Stimulated activated CD8-positive, alpha-beta memory T cell treated with anti-CD3 and anti-CD28 coated beads, Interleukin-12 subunit alpha, Interleukin-12 subunit beta, amount 100 ng/mL, for 24 hours (primary cell): ENCODE results near the gene EYA2.
"Not testable (repeated sequence)": the region's sequence is repeated elsewhere in the genome, so short reads cannot be mapped to it uniquely, and the experiment has no call there.

ENCODE experiments used
- DNase-seq: peaks from one replicate; pipeline ENCODE4 v3.0.0-alpha.2; 2020; ENCODE audit errors: extremely low read depth

Gene EYA2

DNA sequence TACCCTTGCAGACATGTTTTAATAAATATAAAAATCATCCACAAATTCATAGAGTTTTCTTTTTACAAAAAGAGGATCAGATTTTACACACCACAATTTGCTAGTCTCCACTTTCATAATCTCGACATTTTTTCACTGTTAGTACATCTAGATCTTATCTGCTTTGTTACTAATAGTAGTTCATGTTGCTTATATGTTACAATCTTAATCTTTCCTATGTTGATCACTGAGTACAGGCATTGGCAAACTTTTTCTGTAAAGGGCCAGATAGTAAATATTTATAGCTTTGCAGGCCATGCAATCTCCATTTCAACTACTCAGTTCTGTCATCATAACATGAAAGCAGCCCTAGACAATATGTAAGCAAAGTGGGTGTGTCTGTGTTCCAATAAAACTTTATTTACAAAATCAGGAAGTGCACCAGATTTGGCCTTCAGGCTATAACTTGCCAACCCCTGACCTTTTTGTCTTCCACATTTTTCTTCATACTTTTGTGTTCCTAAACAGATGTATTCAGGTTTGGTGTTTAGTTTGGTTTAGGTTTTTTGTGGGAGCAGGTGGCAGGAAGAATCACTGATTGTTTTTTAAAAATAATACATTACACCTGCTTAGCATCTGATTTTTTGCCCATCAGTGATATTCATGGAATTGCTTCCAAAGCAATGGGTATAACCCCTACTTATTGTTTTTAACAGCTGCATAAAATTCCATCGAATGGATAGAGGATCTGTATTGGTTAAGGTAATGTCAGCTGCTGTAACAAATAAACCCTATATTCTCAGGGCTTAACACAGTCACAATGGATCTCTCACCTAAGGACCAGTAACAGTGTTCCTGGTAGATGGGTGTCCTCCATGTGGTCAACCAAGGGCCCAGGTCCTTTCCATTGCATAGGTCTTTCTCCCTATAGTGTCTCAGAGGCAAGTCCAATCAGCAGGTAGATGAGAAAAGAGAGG lies 61.2 kb downstream of the EYA2 start:
- no peak for DNase-seq

DNA sequence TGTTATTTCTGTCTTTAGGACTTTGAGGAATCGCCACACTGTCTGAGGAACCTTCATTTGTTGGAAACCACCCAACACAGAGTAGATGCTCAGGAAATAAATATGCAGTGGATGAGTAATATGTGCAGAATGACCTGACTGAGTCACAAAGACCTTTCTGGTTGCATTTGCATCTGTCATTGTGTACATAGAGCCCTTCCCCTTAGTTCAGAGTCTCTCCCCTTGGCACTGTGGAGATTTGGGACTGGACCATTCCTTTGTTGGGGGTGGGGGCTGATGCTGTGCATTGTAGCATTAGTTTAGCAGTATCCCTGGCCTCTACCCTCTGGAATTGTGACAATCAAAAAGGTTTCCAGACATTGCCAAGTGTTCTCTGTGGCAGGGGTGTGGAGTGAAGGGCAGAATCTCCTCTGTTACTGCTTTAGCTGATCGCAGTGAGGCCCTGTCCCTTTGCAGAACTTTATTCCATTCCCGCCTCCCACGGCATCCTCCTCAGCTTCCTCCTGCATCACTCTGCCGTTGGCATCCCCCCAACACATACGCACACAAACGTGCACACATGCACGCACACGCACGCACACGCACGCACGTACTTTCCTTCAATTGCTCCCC lies 64.5 kb downstream of the EYA2 start:
- no peak for DNase-seq

DNA sequence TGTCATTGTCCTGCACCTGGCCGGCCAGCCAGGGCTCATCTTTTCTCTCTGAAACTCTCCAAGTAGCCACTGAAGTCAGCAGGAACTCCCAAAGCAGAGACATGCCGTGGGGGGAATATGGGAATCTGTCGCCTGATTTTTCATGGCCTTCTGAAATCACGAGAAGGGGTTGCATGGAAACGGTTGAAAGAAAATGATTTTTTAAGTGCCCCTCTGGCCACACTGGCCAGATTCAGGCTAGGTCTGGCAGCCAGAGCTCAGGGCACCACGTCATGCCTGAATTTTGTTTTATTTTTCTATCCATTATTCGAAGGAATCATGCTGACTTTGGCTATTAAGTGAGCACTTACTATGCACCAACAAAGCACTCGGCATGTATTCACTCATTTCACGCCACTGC lies 65.2 kb downstream of the EYA2 start:
- DNase-seq, result no peak

DNA sequence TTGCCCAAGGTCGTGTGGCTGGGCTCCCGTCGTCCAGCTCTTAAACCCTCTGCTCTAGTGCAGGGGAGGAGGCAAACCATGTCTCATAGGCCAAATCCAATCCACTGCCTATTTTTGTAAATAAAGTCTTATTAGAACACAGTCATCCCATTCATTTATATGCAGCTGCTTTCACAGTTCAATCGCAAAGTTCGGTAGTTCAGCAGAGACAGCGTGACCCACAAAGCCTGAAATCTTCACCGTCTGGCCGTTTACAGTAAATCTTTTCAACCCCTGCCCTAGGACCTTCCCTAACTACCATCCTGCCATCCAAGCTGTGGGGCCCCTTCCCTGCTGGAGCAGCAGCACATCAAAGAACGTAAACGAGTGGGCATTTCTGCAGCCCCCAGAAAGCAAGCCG lies 65.9 kb downstream of the EYA2 start:
- no peak for DNase-seq

DNA sequence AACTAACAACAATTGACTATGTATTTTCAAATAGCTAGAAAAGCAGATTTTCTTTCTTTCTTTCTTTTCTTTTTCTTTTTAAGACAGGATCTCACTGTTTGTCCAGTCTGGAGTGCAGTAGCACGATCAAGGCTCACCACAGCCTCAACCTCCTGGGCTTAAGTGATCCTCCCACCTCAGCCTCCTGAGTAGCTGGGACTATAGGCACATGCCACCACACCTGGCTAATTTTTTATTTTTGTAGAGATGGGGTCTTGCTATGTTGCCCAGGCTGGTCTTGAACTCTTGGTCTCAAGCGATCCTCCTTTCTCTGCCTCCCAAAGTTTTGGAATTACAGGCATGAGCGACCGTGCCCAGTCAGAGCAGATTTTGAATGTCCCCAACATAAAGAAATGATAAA lies 67.3 kb downstream of the EYA2 start:
- not testable (repeated sequence) for DNase-seq

DNA sequence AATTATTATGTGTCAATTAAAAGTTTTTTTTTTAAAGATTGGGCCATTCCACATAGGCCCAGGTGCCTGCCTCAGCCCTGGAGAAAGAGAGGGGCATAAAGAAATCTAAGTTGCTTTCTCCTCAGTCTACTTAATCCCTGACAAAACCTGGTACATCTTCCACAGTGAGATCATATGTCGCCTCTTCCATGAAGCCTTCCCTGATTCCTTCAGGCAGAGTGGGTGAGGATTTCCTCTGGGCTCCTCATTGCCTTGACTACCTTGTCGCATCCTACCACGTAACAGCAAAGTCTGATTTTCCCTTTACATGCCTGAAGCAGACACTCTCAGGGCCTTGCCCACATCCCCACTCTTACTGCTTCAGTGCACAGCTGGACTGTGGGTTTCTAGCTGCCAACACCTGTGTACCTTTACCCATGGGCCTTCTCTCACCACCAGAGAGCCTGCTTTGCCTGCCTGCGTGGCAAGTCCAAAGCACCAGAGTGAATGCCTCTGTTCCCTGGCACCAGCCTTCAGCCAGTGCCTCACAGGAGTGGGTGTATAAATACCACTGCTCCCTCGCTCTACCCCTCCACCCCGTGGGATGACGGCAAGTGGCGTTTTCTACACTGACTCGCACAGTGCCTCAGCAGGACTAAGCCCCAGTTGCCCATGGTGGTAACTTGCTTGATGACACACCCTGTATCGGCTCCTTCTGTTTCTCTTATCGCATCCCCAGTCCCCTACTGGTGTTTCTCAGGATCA lies 68.0 kb downstream of the EYA2 start:
- DNase-seq, result no peak

DNA sequence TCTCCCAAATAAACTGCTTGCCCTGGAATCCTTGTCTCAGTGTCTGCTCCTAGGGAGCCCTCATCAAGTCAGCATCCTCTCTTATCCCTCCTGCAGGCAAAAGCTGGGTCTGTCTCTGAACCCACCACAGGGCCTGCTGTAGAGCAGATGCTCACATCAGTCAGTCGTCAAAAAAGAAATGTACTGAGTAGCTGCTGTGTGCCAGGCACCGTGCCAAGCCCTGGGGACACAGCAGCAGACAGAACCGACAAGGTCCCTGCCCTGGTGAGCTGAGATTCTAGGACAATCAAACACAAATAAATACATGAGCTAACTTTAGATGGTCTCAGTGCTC lies 68.5 kb downstream of the EYA2 start:
- no peak for DNase-seq

DNA sequence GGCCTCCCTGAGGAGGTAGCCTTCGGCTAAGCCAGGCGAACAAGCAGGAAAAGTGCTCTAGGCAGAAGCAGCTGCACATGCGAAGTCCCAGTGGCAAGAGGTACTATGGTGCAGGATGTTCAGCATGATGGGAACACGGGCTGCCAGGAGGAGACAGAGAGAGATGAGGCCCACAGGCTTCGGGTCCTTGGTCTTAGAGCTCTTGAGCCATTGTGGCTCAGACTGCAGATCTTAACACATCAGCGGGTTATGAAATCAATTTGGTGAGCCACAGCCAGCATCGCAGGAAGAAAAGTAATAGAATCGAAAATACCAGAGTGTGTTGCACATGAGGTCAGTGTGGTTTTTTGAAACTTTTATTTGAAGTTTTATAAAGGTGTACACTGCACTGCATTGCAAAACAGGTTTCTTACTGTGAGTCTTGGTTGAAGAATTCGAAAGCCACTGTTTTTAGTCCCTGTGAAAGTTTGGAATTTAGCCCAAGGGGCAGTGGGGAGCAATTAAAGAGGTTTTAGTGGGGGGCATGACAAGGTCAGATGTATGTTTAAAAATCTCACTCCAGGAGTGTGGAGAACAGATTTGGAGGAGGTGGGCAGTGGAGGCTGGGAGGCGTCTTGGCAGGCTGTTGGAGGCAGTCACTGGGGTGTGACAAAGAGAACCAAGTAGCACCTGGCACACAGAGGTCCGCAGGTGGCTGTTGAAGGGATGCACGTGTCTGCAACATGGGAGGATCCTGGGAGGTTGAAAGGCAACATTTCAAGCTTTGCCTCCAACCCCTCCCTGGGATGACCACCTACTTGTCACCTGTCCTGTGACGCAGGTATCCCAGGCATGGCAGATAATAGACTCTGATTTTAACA lies 69.3 kb downstream of the EYA2 start:
- no peak for DNase-seq

DNA sequence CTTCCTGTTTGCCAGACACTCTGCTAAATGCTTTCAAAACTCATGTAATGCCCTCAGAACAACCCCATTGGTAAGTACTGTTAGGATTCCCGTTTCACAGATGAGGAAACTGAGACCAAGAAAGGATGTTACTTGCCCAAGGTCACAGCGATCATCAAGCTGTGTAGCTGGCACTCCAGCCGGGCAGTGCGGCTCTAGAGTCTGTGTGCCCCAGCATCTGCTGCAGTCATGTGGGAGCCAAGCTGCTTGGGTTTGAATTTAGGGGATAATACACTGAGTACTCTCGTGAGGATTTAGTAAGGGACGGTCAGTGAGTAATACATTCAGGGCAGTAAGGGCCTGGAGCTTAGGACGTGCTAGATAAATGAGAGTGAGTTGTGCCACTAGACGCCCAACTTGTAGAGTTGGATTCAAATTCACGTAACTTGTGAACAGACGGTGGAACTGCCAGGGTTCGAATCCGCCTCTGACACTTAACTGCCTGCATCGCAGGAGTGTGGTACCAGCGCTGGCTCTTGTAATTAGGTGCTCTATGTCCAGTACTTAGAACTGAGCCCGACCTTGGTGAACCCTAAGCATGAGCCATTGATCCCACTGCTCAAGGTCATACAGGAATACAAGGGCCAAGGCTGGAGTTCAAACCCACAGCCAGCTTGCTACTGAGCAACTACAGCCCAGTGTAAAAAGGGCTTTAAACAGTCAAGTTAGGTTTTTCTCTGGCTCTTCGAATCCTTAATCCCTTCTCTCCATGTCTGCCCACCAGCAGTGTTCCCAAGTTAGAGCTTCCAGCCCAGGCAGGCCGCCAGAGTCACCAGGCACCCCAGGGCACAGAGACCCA lies 70.2 kb downstream of the EYA2 start:
- no peak for DNase-seq

DNA sequence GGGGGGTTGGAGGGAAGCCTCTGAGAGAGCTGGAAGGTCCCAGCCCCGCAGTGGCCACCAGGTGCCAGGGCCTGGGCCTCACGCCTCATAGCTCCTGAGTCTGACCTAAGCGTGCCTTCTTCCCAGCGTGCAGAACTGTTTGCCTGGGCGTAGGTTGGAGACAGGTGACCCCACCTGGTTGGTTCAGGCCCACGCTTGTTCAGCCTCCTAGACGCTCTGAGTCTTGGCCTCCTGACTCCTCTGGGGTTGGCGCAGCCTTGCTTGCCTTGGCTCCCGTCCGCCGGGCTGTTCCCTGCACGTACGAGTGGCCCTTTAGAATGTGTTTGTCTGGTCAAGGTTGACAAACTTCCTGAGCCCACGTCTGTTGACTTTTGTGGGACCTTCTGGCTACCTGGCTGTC lies 70.8 kb downstream of the EYA2 start:
- DNase-seq, result no peak

DNA sequence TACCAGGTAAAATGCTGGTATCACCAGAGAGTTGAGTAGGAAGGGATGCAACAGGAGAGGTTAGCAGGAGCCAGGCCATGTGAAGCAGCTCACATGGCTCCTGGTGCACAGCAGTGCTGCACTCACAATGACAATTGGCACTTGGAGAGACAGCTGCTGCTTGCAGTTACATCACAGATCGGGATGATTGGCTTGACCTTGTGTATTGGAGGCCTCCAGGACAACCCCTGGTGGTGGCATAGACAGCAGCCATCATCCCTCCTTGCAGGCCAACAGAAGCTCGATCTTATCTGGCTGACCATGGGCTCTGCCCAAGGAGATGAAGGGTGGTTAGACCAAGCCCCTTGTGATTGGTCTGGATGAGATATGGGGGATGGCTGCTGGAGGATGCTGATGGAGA lies 73.0 kb downstream of the EYA2 start:
- DNase-seq, result no peak

DNA sequence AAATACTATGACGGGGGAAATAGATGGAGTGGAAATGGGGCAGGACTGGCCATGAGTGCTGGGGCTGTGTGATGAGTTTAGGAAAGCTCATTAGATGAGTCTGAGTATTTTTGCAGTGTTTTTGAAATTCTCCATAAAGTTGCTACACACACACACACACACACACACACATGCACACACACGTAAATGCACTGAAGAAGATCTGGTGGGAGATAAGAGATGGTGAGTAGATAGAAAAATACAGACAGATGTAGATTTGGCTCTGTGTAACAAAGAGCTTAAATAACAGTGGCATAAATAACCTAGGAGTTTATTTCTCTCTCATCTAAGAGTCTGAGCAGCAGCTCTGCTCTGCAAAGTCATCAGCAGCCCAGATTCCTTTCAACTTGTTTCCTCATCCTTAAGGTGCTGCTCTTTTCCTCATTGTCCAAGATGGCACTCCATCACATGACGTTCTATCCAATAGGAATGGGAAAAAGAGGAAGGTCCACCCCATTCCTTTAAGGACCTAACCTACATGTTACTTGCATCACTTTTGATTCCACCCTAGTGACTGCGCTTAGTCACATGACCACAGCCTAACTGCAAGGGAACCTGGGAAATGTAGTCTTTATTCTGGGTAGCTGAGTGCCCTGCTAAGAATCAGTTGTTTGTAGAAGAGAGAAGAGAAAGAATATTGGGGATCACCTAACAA lies 76.4 kb downstream of the EYA2 start:
- no peak for DNase-seq

DNA sequence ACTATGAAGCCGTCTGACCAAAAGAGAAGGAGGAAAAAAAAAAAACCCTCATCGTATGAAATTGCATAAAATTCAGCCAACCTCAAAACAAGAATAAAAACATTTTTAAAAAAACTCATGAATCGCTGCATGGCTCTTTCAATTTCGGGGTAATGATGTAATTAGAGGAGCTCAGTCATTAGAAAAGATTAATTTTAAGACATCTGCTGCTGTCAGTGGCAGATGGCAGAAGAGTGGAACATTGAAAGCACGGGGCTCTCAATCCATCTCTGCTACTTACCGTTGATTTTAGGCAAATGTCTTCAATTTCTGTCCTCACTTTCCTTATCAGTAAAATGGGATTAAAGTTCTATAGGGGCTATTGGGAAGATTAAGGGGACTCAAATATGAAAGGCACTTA lies 79.1 kb downstream of the EYA2 start:
- no peak for DNase-seq

DNA sequence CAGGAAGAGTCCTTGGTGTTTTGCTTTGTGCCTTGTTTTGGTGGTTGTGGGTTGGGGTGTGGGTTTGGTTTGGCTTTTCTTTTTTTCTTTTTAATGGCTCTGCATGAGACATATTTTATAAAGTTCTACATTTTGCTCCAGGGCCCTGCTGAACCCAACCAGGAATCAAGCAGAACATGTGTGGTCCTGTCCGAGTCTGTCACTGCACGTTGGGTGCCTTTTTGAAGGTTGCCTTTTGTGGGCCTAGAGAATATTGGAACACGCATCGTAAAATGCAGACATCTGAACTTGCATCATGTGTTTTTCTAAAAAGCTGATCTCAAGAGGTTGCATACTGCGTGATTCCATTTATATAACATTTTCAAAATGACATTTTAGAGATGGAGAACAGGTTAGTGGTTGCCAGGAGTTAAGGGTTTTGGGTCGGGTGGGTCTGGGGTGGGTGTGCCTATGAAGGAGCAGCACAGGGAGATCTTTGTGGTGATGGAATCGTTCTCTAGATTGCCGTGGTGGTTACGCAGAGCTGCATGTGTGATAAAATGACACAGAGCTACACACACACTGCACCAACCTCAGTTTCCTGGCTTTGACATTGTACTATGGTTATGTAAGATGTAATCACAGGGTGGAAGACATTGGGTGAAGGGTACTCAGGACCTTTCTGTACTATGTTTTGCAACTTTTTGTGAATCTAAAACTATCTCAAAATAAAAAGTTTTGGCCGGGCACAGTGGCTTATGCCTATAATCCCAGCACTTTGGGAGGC lies 80.2 kb downstream of the EYA2 start:
- DNase-seq, result no peak

DNA sequence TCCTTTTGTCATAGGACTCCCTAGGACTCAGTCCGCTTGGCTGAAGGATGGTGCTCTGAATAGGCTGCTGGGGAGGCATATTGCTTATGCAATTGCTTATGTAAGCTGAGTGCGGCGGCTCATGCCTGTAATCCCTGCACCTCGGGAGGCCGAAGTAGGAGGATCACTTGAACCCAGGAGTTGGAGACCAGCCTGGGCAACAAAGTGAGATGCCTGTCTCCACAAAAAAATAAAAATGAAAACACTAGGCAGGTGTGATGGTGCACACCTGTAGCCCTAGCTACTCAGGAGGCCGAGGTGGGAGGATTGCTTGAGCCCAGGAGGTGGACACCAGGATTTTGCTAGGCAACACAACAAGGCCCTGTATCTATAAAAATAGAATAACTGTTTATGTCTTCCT lies 81.3 kb downstream of the EYA2 start:
- no peak for DNase-seq

DNA sequence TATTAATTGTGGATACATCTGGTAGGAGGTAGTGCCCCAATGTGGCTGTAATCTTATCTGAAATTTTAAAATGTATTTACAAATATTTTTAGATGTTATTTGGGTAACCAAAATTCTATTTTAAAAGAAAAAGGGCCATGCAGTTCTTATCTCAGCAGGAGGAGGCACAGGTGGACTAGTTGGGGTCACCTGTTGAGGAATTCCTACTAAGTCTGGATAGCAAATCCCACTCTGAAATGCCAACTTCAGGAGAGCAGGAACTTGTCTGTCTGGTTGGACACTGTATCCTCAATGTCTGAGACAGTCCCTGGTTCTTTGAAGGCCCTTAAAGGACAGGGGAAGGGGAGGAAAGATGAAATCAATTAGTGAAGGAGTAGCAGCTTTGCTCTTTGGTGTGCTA lies 82.6 kb downstream of the EYA2 start:
- DNase-seq, result no peak

DNA sequence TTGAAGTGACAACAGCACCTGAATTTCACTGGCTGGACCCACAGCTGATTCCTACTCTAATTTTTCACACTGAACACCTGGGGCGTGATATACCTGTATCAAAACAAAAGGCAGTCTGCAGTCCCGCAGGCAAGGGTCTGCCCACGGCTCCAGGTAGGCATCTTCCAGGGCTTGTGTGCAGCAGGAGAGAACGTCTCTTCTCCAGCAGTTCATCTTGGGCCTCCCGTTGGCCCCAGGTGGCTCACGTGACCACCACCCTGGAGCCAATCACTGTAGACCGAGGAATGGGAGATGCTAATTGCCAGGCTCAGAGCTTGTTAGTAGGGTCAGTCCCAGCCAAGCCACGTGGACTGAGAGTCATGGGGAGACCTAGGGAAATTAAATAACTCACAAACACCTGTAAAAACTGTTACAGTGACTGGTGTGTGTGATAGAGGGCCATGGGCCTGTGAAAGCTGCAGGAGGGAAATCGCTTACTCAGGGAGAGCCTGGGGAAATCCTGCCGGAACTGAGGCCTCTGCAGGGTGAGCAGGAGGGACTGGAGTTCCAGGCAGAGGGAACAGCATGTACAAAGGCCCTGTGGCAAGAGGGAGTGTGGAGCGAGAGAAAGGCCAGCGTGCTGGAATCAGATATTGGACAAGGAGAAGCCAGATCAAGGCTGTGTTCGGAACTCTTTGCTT lies 83.4 kb downstream of the EYA2 start:
- no peak for DNase-seq

DNA sequence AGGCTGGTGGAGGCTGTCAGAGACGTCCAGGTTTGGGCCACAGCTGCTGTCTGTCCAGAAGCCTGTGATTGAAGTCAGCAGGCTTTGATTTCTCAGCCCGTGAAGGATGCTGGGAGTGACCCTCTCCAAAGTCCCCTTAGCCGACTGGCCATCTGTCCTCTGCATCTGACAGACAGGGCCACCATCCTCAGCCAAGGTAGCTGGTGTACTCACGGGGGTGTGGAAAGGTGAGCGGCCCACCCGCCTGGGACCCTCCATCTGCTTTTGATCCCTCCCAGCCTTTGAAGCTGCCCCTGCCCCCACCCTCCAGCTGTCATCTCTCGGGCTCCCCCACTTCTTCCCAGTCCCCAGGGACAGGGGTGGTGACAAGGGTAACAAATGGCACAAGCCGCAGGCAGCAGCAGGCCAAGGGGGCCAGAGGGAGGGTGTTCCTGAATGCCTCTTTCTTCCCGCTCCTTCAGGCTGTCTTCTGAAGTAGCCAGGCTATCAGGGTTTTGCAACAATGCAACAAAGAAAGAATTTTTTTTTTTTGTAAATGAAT lies 84.4 kb downstream of the EYA2 start:
- DNase-seq, result no peak
